GM19438 (cell line): ENCODE measurements around the gene TRMT10C.
A peak's percentile ranks its signal among the peaks of the same experiment; 100 is the strongest.
"Not testable (repeated sequence)": the region's sequence is repeated elsewhere in the genome, so short reads cannot be mapped to it uniquely, and the experiment has no call there.

Experiments
- ATAC-seq: cut with Tn5 transposase; IDR thresholded peaks from one replicate; pipeline ENCODE4 v1.9.1; 2021; ENCODE audit warnings: low read depth; ENCODE audit not compliant: unreplicated experiment

Gene TRMT10C

GRCh38 chr3:101561630-101562328, at the start of gene TRMT10C:
Gene TRMT10C, plus strand, starts transcription at chr3:101561868. Its CDS starts 2,914 bp downstream, at chr3:101564782.
- peak; percentile 99 for ATAC-seq

DNA sequence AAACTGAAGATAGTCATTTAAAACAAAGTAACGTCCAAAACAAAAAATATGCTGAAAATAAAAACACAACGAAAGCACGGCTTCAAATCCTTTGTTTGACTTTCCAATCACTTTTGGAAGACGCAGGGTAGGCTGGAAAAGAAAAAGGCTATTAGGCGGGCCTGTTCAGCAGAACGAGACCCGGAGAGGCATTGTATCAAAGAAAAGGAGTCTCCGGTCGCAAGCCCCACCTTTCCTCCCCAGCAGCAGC, 49.3 kb upstream of the TRMT10C start:
- peak; percentile 42 for ATAC-seq

GRCh38 chr3:101512646-101513418, 48.8 kb upstream of the TRMT10C start, which contains the start of gene SENP7:
Gene SENP7, minus strand, starts transcription at chr3:101513212. Its CDS starts 82 bp downstream, at chr3:101513130.
- peak; percentile 68 for ATAC-seq

DNA sequence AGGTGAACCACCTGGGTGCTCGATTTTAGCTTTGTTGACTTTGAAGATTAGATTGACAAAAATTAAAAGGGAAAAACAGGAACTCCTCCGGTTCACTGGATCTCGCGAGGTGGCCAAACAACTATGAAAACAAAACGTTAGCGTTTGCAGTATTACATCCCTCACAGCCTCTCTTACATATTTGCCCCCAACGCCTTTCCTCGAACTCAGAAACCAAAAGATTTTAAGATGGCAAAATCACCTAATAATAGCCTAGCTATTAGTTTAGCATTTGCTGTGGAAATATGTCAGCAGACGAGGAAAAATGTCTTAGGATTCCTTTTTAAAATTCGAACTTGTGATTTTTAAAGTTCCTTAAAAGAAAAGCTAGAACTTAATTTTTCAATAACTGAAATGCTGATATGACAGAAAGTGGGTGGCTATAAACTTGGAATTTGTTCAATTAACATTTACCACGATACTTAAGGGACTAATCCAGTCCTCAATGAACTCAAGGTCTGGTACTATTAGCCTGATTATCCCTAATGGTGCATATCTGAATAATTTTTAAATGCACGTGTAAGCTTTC, 48.2 kb upstream of the TRMT10C start:
- peak; percentile 22 for ATAC-seq

GRCh38 chr3:101518421-101518871, 43.2 kb upstream of the TRMT10C start:
- peak; percentile 96 for ATAC-seq

DNA sequence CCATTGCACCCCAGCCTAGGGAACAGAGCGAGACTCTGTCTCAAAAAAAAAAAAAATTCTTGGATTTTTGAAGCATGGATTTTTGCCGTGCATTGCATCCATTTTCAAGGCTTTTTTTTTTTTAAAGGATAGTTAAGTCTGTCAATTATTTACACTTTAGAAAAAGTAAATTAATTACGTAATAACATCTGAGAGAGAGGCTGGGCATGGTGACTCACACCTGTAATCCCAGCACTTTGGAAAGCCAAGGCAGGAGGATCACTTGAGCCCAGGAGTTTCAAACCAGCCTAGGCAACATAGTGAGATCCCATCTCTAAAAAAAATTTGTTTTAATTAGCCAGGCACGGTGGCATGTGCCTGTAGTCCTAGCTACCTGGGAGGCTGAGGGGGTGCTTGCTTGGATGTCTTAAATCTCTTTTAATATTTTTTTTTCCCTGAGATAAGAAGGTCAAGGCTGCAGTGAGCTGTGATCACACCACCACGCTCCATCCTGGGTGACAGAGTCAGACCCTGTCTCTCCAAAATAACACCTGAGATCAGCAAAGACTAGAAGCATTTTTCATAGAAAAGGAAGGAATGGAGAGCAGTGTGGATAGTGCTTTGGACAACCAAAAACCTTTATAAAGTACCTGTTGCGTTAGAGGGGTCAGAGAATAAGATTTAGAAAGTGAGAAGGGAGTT, 41.8 kb upstream of the TRMT10C start:
- no peak for ATAC-seq

DNA sequence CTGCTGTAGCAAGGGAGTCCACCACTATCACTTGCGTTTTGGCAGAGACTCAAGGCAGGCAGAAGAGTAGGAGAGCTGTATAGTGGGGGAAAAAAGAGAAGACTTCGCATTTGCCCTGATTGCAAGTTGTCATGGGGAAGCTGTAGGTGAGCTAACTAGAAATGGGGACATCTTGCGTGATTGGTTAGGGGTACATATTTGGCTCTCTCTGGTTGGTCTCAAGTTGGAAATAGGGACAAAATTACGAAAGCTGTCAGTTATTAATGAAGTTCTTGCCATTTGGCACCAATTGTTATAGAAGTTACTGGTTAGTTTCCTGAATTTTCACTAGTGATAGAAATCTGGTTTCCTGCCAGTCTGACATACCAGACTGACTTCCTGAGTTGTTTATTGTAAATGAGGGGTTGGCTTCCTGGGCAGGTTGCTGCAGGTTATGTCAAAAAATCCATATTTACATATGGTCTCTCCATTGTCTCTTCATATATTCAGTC, 40.4 kb upstream of the TRMT10C start:
- ATAC-seq = no peak

- no peak for ATAC-seq
These were observed 34.2 kb upstream of the TRMT10C start for GRCh38 chr3:101527441-101527840.

- no peak for ATAC-seq
These were observed 33.8 kb upstream of the TRMT10C start for GRCh38 chr3:101527906-101528305.

DNA sequence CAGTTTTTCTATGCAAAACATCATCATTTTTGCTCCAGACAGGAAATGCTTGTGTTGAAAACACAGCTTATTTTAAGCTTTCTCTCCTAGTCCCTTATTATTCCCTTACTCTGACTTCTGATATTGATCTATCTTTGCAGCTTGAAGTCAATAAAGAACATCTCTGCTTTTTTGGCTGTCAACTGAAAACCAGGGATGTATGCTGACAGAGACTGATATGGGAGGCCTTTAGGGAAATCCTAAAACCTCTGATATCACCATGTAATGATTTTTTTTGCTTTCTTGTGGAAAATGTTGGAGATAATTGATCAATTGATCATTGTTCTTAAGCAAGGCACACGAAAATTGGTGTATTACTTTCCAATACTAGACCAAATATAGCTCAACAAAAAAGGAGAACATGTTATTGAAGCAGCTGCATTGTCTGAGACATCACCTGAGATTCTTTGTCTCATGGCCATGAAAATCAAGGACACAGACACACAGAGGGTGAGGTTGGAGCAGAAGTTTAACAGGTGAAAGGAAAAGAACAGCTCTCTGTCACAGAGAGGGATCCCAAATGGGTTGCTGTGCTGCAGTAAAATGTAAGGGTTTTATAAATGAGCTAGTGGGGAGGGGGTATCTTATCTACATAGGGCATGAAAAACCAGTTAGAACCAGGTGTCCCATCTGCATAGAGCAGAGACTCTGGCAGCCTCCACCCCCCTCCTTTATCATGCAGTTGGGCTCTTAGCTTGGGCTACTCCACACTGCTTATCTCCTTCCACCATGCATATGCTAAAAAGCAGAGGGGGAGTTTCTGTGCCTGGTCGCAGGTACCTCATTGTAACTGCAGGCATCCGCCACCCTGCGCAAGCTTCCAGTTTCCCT, 31.6 kb upstream of the TRMT10C start:
- ATAC-seq = no peak

GRCh38 chr3:101530686-101531047, 31.0 kb upstream of the TRMT10C start:
- no peak for ATAC-seq

DNA sequence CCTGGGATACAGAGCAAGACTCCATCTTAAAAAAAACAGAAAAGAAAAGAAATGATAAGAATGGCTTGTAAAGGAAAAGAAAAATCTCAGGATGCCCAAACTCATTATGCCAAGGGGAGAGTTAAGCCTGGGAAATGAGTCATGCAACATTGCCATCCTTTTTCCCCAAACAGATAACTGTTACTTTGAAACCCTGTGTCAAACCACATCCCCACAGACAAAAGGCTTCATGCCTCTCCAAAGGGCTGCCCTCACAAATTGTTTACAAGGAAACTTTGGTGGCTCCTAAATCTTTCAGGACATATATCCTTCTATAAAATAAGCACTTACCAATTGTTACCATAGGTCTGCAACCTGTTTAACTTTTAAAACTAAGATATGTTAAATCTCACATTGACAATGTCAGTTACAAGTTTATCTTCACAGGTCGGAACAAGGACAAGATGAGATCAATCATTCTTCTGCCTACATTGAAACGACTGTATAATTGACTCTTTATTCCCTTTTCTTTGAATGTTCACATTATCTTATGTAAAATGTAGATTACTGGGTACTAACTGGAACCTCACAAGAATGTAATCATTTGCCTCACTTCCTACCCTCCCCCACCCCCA, 30.1 kb upstream of the TRMT10C start:
- no peak for ATAC-seq

DNA sequence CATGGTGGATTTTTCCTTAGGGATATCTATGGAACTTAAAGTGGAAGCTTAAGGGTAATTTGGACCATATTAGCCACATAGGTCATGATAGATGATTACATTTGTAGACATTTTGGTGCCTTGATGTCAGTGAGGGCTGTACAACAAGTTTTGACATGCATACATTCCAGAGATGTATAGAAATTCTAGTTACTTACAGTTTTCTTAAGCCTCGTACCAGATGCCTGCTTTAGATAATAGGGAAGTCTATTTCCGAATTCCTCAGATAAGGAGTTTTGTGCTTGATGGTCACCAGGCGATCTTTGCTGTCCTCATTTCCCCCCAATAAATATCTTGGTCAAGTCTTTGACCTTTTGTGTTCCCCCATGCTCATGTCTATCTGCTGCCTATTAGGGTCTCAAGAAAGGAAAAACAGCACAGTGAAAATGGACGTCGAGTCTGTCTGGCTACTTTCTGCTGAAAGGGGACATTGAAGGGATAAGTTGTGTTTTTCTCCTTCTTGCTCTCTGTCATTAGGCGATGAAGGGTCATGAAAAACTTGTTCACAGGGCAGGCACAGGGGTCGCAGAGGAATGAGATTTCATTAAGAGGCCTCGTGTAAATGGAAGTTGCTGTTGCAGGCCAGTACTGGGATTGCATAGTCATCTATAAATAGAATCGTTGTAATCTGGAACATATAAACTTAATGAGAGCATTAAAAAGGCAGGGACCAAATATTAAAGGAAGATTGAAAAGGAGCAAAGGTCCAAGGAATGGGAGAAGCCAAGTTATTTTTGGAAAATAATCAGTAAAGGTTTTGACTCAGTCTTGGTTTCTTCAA, 28.7 kb upstream of the TRMT10C start:
- ATAC-seq = no peak

GRCh38 chr3:101533603-101533968, 28.1 kb upstream of the TRMT10C start:
- ATAC-seq = no peak

DNA sequence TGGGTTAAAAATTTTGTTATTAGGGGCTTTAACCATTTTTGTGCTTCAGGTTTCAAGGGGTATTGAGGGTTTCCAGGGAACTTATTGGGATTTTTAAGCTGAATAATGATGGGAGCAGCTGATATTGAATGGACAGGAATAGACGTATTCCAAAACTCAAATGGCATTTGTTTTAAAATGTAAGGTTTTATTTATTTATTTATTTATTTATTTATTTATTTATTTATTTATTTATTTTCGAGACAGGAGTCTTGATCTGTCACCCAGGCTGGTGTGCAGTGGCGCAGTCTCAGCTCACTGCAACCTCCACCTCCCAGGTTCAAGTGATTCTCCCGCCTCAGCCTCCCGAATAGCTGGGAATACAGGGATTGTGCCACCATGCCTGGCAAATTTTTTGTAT, 26.4 kb upstream of the TRMT10C start:
- no peak for ATAC-seq

GRCh38 chr3:101536266-101536665, 25.4 kb upstream of the TRMT10C start:
- ATAC-seq = no peak

DNA sequence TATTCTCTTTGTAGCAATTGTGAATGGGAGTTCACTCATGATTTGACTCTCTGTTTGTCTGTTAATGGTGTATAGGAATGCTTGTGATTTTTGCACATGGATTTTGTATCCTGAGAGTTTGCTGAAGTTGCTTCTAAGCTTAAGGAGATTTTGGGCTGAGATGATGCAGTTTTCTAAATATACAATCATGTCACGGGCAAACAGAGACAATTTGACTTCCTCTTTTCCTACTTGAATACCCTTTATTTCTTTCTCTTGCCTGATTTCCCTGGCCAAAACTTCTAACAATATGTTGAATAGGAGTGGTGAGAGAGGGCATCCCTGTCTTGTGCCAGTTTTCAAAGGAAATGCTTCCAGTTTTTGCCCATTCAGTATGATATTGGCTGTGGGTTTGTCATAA, 24.7 kb upstream of the TRMT10C start:
- ATAC-seq = not testable (repeated sequence)

DNA sequence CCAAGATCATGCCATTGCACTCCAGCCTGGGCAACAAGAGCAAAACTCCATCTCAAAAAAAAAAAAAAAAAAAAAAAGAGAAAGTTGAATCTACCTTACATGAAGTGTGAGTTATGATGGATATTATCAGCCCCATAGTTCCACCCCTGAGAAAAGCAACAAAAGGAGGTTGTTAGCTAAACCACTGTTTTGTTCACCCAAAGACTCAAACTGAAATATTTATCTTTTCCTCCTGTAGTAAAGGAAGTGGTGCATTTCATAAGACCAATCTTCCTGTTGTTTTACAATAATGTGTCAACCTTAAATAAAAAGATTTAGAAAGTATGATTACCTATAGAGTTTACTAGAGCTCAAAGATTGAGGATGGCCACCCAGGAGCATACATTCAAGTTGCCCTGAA, 18.7 kb upstream of the TRMT10C start:
- ATAC-seq = no peak
